GM19452 (cell line): Measurements from ENCODE around the gene TTC9.
A peak's percentile ranks its signal among the peaks of the same experiment; 100 is the strongest.

Experiments used
- ATAC-seq: cut with Tn5 transposase; IDR thresholded peaks from one replicate; pipeline ENCODE4 v1.9.1; 2021; ENCODE audit not compliant: unreplicated experiment

TTC9 gene

GRCh38 chr14:70643967-70644366 lies 2.3 kb downstream of the TTC9 start:
- no peak for ATAC-seq

GRCh38 chr14:70645892-70646291 lies 4.2 kb downstream of the TTC9 start:
- ATAC-seq: no peak

- no peak for ATAC-seq
Measured at GRCh38 chr14:70646705-70647104, 5.0 kb downstream of the TTC9 start.

- ATAC-seq: no peak
Measured at GRCh38 chr14:70648346-70648745, 6.6 kb downstream of the TTC9 start.

- no peak for ATAC-seq
Measured at GRCh38 chr14:70649803-70650202, 8.1 kb downstream of the TTC9 start.

- ATAC-seq: no peak
Measured at GRCh38 chr14:70651522-70651921, 9.8 kb downstream of the TTC9 start.

GRCh38 chr14:70652871-70653270 lies 11.2 kb downstream of the TTC9 start:
- ATAC-seq: no peak

- ATAC-seq: no peak
Measured at GRCh38 chr14:70653662-70654061, 11.9 kb downstream of the TTC9 start.

- ATAC-seq: peak; percentile 30
Measured at GRCh38 chr14:70654632-70655031, 12.9 kb downstream of the TTC9 start.

- ATAC-seq: peak; percentile 70
Measured at GRCh38 chr14:70655110-70655826, 13.6 kb downstream of the TTC9 start.

- no peak for ATAC-seq
Measured at GRCh38 chr14:70658899-70659298, 17.2 kb downstream of the TTC9 start.

GRCh38 chr14:70660967-70661893 lies 19.5 kb downstream of the TTC9 start:
- no peak for ATAC-seq

GRCh38 chr14:70662080-70662479 lies 20.4 kb downstream of the TTC9 start:
- ATAC-seq: no peak

GRCh38 chr14:70662816-70663215 lies 21.1 kb downstream of the TTC9 start:
- no peak for ATAC-seq

- ATAC-seq: peak; percentile 47
Measured at GRCh38 chr14:70663707-70664179, 22.0 kb downstream of the TTC9 start.

- peak; percentile 5 for ATAC-seq
Measured at GRCh38 chr14:70664698-70665447, 23.2 kb downstream of the TTC9 start.

GRCh38 chr14:70665448-70666360 lies 24.0 kb downstream of the TTC9 start:
- ATAC-seq: peak; percentile 42

GRCh38 chr14:70666361-70666686 lies 24.6 kb downstream of the TTC9 start:
- ATAC-seq: no peak

GRCh38 chr14:70670992-70671651 lies 29.4 kb downstream of the TTC9 start:
- no peak for ATAC-seq
